ENCODE data around the gene MRPS15. TPM values are rescaled to one million over a fixed set of nuclear protein-coding genes. Genes with fewer than 3 reads are reported as not detected.

The MRPS15 gene
- total RNA-seq, 2 experiments from 2014 or later = 114 to 119 TPM

GRCh38 chr1:36486439-36487335 is 22.5 kb upstream of the MRPS15 start:
- Histone ChIP-seq H3K4me1 (ENCODE audit: insufficient read depth, low read length, poor library complexity, severe bottlenecking) (peaks cover 26% of the 10 kb centered on the region), H3K27ac (ENCODE audit: low read depth, low read length, poor library complexity, severe bottlenecking) (peak overlapping the region; percentile 51), H4K20me1 (ENCODE audit: insufficient read depth, low read length) (no peaks in the 10 kb centered on the region), H3K9me2 (ENCODE audit: insufficient read depth, low read length) (no peaks in the 10 kb centered on the region), H3K36me3 (ENCODE audit: insufficient read depth, low read length) (no peaks in the 10 kb centered on the region), H3K9me3 (ENCODE audit: low read length) (no peaks in the 10 kb centered on the region), H3K79me2 (ENCODE audit: insufficient read depth, low read depth, low read length) (no peaks in the 10 kb centered on the region), H3K4me3 (ENCODE audit: low read depth, low read length, poor library complexity, severe bottlenecking) (peak overlapping the region; percentile 43), H3K4me2 (ENCODE audit: low read length) (peak overlapping the region; percentile 72), H2AFZ (ENCODE audit: low read length) (peak overlapping the region; percentile 77)
- ChIA-PET CTCF (ENCODE audit: unreplicated experiment) (interaction anchor here (0.6 to 1.0 kb wide), 3 partner anchors 10 to 739 kb away, joined by 3 read pairs; no protein-coding TSS in a partner anchor), POLR2A (interaction anchor here (0.6 to 1.3 kb wide), 6 partner anchors 12 to 985 kb away, joined by 3 to 7 read pairs (median 3); no protein-coding TSS in a partner anchor)
- peak; percentile 62 for DNase-seq (ENCODE audit: low spot score)
- intact Hi-C loops (cut with micrococcal nuclease; ENCODE audit: unreplicated experiment) = no loop called here
- TF ChIP-seq, protein P1, sequence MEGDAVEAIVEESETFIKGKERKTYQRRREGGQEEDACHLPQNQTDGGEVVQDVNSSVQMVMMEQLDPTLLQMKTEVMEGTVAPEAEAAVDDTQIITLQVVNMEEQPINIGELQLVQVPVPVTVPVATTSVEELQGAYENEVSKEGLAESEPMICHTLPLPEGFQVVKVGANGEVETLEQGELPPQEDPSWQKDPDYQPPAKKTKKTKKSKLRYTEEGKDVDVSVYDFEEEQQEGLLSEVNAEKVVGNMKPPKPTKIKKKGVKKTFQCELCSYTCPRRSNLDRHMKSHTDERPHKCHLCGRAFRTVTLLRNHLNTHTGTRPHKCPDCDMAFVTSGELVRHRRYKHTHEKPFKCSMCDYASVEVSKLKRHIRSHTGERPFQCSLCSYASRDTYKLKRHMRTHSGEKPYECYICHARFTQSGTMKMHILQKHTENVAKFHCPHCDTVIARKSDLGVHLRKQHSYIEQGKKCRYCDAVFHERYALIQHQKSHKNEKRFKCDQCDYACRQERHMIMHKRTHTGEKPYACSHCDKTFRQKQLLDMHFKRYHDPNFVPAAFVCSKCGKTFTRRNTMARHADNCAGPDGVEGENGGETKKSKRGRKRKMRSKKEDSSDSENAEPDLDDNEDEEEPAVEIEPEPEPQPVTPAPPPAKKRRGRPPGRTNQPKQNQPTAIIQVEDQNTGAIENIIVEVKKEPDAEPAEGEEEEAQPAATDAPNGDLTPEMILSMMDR (conservative IDR thresholded peaks at IDR 0.05; ENCODE audit: low read length) = no peak
- no peak for TF ChIP-seq EZH2phosphoT487 (IDR thresholded peaks at IDR 0.05; ENCODE audit: borderline replicate concordance, low read depth, low read length)
- no TSS peak for BruUV-seq (replicated peaks)

DNA sequence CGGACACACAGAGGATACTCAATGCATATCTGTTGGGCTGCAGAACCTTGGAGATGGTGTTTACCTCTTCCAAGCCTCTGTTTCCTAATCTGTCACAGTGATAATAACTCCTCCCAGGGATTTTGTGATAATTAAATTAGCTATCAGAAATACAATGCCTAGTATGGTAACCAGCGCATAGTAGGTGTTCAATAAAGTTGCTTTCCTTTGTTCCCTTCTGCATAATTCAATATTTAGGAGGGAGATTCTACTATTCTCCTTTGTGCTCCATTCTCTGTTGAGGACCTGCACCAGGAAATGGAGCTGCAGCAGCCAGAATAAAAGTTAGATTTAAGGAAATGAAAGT is 21.9 kb upstream of the MRPS15 start:
- H3K4me1 ChIP-seq (ENCODE audit: insufficient read depth, low read length, poor library complexity, severe bottlenecking) = peaks cover 26% of the 10 kb centered on the region
- POLR2A ChIA-PET = interaction anchor here (0.6 to 1.3 kb wide), 3 partner anchors 15 to 620 kb away, joined by 3 to 5 read pairs (median 3); no protein-coding TSS in a partner anchor
- H3K27ac ChIP-seq (ENCODE audit: low read depth, low read length, poor library complexity, severe bottlenecking) = peak overlapping the region; percentile 51
- H4K20me1 ChIP-seq (ENCODE audit: insufficient read depth, low read length) = no peaks in the 10 kb centered on the region
- no peak overlapping the region for H3K4me3 ChIP-seq (ENCODE audit: low read depth, low read length, poor library complexity, severe bottlenecking)
- no TSS peak for BruUV-seq (replicated peaks)
- no peaks in the 10 kb centered on the region for H3K36me3 ChIP-seq (ENCODE audit: insufficient read depth, low read length)
- CTCF ChIA-PET (ENCODE audit: unreplicated experiment) = interaction anchor here (0.8 to 1.0 kb wide), 2 partner anchors 9 to 12 kb away, joined by 3 read pairs; no protein-coding TSS in a partner anchor
- no peaks in the 10 kb centered on the region for H3K9me3 ChIP-seq (ENCODE audit: low read length)
- intact Hi-C loops (cut with micrococcal nuclease; ENCODE audit: unreplicated experiment) = no loop called here
- no peak for TF ChIP-seq EZH2phosphoT487 (IDR thresholded peaks at IDR 0.05; ENCODE audit: borderline replicate concordance, low read depth, low read length)
- TF ChIP-seq, protein P1 (conservative IDR thresholded peaks at IDR 0.05; ENCODE audit: low read length) = no peak
- H2AFZ ChIP-seq (ENCODE audit: low read length) = peak overlapping the region; percentile 77; the same call in 1 of the 2 replicates
- no peaks in the 10 kb centered on the region for H3K79me2 ChIP-seq (ENCODE audit: insufficient read depth, low read depth, low read length)
- H3K9me2 ChIP-seq (ENCODE audit: insufficient read depth, low read length) = no peaks in the 10 kb centered on the region
- DNase-seq (ENCODE audit: low spot score) = no peak
- peak overlapping the region; percentile 72 for H3K4me2 ChIP-seq (ENCODE audit: low read length)

DNA sequence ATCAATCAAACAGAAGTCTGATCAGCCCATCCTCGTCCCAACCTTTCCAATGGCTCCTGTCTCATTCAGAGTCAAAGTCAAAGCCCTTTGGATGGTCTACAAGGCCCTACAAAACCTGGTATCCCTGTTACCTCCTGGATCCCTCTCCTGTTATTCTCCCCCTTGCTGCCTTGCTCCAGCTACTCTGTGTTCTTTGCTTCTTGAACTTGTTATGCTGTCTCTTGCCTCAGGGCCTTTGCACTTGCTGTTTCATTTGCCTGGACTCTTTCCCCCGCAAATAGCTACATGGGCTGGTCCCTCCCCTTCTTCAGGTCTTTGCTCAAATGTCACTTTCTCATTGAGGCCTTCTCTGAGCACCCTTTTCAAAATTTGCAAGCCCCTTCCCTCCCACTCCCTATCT is 19.9 kb upstream of the MRPS15 start:
- no peaks in the 10 kb centered on the region for H3K9me3 ChIP-seq (ENCODE audit: low read length)
- no peaks in the 10 kb centered on the region for H3K9me2 ChIP-seq (ENCODE audit: insufficient read depth, low read length)
- no peak overlapping the region for H3K4me3 ChIP-seq (ENCODE audit: low read depth, low read length, poor library complexity, severe bottlenecking)
- H3K4me1 ChIP-seq (ENCODE audit: insufficient read depth, low read length, poor library complexity, severe bottlenecking) = peaks cover 24% of the 10 kb centered on the region
- H4K20me1 ChIP-seq (ENCODE audit: insufficient read depth, low read length) = no peaks in the 10 kb centered on the region
- no peak for DNase-seq (ENCODE audit: low spot score)
- CTCF ChIA-PET (ENCODE audit: unreplicated experiment) = no interaction called here
- POLR2A ChIA-PET = no interaction called here
- no peaks in the 10 kb centered on the region for H3K79me2 ChIP-seq (ENCODE audit: insufficient read depth, low read depth, low read length)
- intact Hi-C loops (cut with micrococcal nuclease; ENCODE audit: unreplicated experiment) = no loop called here
- TF ChIP-seq, protein P1 (conservative IDR thresholded peaks at IDR 0.05; ENCODE audit: low read length) = no peak
- no peak for TF ChIP-seq EZH2phosphoT487 (IDR thresholded peaks at IDR 0.05; ENCODE audit: borderline replicate concordance, low read depth, low read length)
- H3K27ac ChIP-seq (ENCODE audit: low read depth, low read length, poor library complexity, severe bottlenecking) = no peak overlapping the region
- no peak overlapping the region for H2AFZ ChIP-seq (ENCODE audit: low read length)
- H3K4me2 ChIP-seq (ENCODE audit: low read length) = no peak overlapping the region
- BruUV-seq (replicated peaks) = no TSS peak
- H3K36me3 ChIP-seq (ENCODE audit: insufficient read depth, low read length) = no peaks in the 10 kb centered on the region
